ENCODE measurements around the gene CDV3. TPM values are rescaled to one million over a fixed set of nuclear protein-coding genes. Genes with fewer than 3 reads are reported as not detected.

Gene CDV3
- total and polyA plus RNA-seq, 2 donors (not counting 3 experiments of a cell fraction or from before 2014, with no cell fraction given): 46.7 to 229 TPM

DNA sequence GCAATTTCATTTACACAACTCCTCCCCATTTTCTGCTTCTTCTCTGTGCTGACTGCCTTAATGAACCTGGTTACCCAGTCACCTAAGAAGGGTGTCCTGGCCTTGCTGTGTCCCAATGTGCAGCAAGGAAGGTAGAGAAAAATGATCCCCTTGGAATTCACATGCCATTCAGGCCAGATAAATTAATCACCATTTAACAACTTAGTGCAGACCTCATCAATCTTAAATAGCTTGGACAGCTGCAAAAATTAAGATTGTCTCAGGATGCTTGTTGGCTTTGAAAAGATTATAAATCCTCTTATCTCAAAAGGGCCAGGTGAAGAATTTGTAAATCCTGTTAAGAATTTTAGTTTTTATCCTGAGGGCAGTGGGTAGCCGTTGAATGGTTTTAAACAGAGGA lies 9.7 kb upstream of the CDV3 start:
- H3K79me2 ChIP-seq (ENCODE audit: control insufficient read depth, insufficient read depth, low read length): no peaks in the 10 kb centered on the region
- POLR2A ChIA-PET: interaction anchor here (1.6 kb wide), 1 partner anchor 9 kb away, joined by 4 read pairs; the partner anchor contains the start of gene CDV3
- DNase-seq (ENCODE audit: low read depth, low spot score): no peak
- no TSS peak for BruUV-seq (replicated peaks)
- dilution Hi-C loops (cut with MboI; ENCODE audit: extremely low pct_ligation_motif_present, low sequenced_read_pairs): no loop called here
- no peaks in the 10 kb centered on the region for H3K36me3 ChIP-seq (ENCODE audit: control insufficient read depth in 2 of 2, extremely low read depth in 1 of 2, insufficient read depth in 2 of 2, low read length in 2 of 2)
- H3K27ac ChIP-seq (ENCODE audit: insufficient read depth, low read depth, low read length): no peak overlapping the region
- H4K20me1 ChIP-seq (replicated peaks; ENCODE audit: control insufficient read depth, extremely low read depth, insufficient read depth, low read length): no peaks in the 10 kb centered on the region
- H3K27me3 ChIP-seq (ENCODE audit: control insufficient read depth in 2 of 2, insufficient read depth in 2 of 2, low read length in 2 of 2): no peaks in the 10 kb centered on the region
- FAIRE-seq: no peak
- no peak overlapping the region for H3K9ac ChIP-seq (replicated peaks; ENCODE audit: extremely low read depth, insufficient read depth, low read length)
- CTCF ChIA-PET: interaction anchor here (0.8 to 2.1 kb wide), 2 partner anchors 15 to 75 kb away, joined by 3 to 7 read pairs; no protein-coding TSS in a partner anchor
- H2AFZ ChIP-seq (ENCODE audit: low read depth, low read length): no peak overlapping the region
- intact Hi-C loops (cut with micrococcal nuclease): no loop called here
- H3K4me3 ChIP-seq (replicated peaks in 1 of 3; ENCODE audit: insufficient read depth in 1 of 3, low read depth in 1 of 3, low read length in 3 of 3): no peak overlapping the region
- H3K4me1 ChIP-seq (ENCODE audit: control insufficient read depth, extremely low read depth, insufficient read depth, low read length): peaks cover 9% of the 10 kb centered on the region
- no peaks in the 10 kb centered on the region for H3K9me1 ChIP-seq (replicated peaks; ENCODE audit: control insufficient read depth, extremely low read depth, insufficient read depth, low read length)
- no peak for TF ChIP-seq EZH2 (IDR thresholded peaks at IDR 0.05; ENCODE audit: borderline replicate concordance, low read depth, low read length, severe bottlenecking)
- no peak for TF ChIP-seq GATA2 (IDR thresholded peaks at IDR 0.05; ENCODE audit: insufficient read depth, insufficient read length, low read depth, low read length)
- TF ChIP-seq MYC (IDR thresholded peaks at IDR 0.05; ENCODE audit: low read depth, low read length): no peak
- no peak for TF ChIP-seq POLR2AphosphoS5 (IDR thresholded peaks at IDR 0.05; ENCODE audit: insufficient read depth, low read depth, low read length)
- TF ChIP-seq, protein P1, sequence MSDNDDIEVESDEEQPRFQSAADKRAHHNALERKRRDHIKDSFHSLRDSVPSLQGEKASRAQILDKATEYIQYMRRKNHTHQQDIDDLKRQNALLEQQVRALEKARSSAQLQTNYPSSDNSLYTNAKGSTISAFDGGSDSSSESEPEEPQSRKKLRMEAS (IDR thresholded peaks at IDR 0.05; ENCODE audit: insufficient read depth, insufficient read length): no peak
- TF ChIP-seq, protein P2, sequence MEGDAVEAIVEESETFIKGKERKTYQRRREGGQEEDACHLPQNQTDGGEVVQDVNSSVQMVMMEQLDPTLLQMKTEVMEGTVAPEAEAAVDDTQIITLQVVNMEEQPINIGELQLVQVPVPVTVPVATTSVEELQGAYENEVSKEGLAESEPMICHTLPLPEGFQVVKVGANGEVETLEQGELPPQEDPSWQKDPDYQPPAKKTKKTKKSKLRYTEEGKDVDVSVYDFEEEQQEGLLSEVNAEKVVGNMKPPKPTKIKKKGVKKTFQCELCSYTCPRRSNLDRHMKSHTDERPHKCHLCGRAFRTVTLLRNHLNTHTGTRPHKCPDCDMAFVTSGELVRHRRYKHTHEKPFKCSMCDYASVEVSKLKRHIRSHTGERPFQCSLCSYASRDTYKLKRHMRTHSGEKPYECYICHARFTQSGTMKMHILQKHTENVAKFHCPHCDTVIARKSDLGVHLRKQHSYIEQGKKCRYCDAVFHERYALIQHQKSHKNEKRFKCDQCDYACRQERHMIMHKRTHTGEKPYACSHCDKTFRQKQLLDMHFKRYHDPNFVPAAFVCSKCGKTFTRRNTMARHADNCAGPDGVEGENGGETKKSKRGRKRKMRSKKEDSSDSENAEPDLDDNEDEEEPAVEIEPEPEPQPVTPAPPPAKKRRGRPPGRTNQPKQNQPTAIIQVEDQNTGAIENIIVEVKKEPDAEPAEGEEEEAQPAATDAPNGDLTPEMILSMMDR (IDR thresholded peaks at IDR 0.05; ENCODE audit: extremely low read depth in 1 of 2, insufficient read depth in 1 of 2, low read depth in 1 of 2, low read length in 2 of 2): no peak
- TF ChIP-seq FOS (IDR thresholded peaks at IDR 0.05; ENCODE audit: borderline replicate concordance, insufficient read depth, low read length): no peak
- TF ChIP-seq JUN (IDR thresholded peaks at IDR 0.05; ENCODE audit: borderline replicate concordance, insufficient read depth, insufficient read length, low read depth): no peak
- no peak overlapping the region for H3K4me2 ChIP-seq (ENCODE audit: insufficient read depth, low read length)
- H3K9me3 ChIP-seq (replicated peaks; ENCODE audit: control insufficient read depth, insufficient read depth, low read length): no peaks in the 10 kb centered on the region

All from endothelial cell of umbilical vein (primary cell).